GM18517 (cell line): ENCODE data around the gene PAPOLA.

Source experiments
- ATAC-seq: cut with Tn5 transposase; IDR thresholded peaks from one replicate; pipeline ENCODE4 v1.9.1; 2021; ENCODE audit warnings: mild to moderate bottlenecking, moderate library complexity; ENCODE audit not compliant: unreplicated experiment

The PAPOLA gene

DNA sequence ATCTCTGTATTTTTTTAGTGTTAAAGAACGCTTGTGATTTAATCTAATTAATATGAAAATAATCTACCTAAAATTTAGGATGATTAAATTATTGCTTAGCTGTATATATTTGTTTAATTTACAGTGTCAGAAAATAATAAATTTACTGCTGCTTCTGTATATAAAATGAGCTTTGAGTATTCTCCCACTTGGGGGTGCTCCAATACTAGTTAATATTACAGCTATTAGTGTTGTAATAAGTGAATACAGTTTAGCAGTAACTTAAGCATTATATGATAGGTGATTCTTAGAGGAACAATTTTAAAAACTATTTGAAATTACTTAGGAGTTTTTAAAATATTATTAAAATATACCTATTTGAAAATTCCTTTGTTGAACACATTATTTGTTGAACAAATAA lies 62.2 kb downstream of the PAPOLA start:
- no peak for ATAC-seq

DNA sequence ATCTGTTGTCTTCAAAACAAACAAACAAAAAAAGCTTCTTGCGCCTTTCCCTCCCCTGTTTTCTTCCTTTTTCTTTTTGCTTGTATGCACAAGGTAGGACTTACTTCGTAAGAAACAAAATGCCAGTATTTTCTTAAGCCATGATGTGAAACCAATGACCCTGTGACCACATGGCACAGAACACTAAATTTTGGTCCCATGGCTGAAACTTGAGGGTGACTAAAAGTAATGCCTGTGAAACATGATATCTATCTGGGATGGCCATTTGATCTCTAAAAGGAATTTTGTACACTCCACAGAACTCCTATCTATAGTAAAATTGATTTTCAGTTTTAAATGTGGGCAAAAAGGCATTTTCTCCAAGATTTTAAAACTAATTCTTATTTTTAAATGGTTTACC lies 63.6 kb downstream of the PAPOLA start:
- ATAC-seq = no peak

DNA sequence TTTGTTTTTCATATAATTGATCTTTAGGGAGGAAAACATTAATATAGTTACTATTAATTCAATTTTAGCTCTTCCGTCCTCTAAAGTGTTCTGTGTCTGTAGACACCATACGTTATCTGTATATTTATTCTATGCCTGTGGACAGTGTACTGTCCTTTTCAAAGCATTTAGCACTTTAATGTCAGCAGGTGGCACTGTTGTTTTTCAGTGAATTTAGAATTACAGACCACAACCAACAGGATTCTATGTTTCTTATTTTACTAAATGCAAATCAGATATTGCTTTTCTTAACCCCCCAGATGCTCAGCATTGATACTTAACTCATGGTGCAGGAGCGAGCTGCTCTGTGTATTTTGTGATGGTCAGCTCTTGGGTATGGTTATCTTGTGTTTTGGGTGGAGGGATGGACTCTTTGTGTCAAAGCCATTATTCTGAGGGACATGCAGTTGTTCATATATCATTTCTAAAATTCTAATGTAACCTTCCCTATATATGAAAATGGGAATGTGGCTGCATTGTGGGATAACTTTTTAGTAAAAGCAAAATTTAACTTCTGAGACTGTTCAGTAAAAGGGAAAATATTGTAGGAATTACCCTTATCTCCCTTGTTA lies 65.2 kb downstream of the PAPOLA start:
- peak; percentile 60 for ATAC-seq

DNA sequence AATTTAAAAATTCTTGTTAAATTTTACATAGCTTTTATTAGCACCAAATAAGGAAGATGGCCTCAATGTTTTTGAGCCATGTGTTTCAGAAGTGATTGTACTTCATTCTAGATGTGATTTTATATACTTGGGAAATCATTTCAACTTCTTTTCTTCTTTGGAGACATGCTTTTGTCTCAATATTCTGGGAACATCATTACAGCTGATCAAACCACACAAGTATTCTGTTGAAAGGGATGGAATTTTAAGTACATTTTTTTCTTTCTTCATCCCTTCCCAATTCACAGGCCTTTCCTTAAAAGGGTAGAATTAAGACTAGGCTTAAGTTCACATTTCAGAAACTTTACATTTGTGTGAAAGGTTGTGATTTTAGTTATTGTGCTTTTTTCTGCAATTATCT lies 66.4 kb downstream of the PAPOLA start:
- no peak for ATAC-seq

DNA sequence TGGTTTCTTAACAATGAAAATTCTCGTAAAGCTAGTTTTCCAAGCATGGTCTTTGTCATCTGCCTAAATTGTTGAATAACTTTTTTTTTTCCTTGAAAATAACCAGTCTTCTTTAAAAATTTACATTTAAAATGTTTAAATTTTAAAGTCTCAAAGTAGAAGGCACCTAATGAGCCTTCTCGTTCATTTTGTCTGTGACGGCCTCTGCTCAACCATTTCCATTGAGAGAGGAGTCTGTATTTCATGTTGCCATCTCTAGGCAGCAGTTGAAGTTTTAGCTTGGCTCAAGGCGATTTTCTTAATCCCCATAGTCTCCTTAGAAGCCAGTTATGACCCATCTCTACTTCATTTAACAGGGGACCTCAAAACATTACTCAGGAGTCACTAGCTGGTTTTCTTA lies 69.1 kb downstream of the PAPOLA start:
- ATAC-seq = no peak

DNA sequence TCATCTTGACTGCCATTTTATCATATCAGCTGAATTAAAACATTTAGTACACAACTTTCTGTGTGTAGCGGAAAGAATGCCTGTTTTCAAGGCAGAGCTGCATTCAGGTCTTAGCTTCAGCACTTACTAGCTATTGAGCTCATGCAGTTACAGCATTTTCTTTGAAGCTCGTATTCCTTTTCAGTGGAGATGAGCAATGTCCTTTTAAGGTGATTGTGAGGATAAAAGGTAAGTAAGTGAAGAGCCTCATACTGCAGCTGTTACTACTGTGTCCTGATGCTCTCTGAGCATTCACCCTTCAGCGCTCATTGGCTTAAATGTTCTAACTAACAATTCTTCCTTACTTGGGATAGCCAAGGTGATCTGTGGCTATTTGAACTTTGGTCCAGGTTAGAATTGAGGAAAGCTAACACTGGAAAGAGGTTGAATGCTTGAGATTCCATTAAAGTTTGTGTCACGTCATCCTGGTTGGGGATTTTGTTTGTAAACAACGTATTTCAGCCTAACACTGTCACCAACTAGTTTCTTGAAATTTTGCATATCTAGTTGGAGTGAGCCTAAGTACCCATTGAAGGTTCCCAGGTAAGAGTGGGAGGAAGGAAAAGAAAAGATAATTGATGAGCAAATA lies 71.4 kb downstream of the PAPOLA start:
- no peak for ATAC-seq

DNA sequence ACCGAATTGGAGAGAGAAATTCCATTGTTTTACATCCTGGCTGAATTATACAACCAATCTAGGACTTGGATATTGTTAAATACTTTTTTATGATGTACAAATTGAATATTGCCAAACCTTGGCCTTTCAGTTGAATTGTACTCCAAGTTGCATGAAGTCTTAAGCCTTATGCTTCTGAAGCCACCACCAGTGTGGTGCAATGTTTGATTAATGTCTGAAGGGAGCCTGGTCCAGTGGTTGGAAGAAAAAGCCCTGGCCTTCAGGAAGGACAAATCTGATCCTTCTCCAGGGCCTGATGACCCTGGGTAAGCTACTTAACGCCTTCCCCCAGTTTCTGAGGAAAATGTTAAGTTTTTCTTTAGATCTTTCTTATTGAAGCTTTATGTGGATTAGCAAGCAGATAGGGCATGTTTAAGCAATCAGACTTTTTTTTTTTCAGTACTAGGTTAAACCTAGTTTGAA lies 72.0 kb downstream of the PAPOLA start:
- no peak for ATAC-seq

DNA sequence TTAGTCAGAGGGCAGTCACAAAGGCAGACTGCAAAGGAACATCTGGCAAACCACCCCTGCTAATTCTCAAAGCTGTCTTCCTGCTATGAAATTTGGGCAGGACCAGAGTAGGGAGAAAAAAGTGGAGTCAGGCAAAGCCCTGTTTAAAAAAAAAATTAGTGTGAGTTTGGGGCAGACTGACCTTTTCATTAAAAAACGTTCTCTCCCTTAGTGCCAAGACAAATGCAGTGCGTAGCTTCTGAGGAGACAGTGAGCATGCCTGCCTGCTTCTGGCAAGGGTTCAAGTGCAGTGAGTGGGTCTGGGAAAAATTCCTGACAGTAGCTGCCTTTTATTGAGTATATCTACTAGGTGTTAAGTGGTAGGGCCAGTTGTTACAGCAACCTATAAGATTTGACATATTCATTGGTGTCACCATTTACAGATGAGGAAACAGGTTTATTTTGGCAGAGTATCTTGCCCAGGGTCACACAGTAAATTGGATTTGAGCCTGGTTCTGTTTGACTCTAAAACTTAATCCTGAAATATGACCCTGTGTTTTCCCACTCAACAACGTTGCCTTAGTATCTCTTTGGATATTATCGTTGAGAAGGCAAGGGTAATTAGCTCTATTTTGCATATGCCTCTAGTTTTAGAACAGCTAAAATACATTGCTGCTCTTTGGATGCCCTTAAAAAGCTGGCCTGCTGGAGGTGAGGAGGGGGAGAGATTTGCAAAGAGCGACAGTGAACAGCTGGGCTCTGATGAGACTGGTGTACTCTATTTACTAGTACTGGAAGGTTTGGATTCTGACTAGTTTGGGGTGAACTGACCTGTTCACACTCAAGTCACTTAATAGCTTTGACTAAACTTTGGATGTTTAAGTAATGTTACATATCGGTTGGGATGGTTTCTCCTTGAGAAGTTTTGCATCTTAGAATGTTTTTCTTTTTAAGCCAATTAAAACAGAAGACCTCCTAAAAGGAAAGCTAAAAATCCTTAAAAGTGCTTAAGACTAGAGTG lies 72.8 kb downstream of the PAPOLA start:
- no peak for ATAC-seq

DNA sequence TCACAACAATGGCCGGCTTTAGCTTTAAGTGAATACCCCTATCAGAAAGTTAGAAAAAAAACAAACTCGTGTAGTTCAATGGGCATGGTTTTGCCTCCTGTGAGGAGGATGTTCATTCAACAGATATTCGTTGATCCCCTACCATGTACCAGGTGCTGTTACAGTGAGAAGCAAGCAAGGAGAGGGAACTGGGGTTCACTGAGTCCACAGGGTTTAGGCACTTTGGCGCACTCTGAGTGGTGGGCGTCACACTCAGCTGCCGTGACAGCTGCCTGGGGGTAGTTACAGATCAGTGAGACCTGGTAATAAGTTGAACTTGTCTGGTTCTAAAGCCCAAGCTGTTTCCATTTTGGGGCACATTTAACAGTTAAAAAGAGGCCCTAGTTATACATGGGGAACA lies 74.2 kb downstream of the PAPOLA start:
- ATAC-seq = no peak

DNA sequence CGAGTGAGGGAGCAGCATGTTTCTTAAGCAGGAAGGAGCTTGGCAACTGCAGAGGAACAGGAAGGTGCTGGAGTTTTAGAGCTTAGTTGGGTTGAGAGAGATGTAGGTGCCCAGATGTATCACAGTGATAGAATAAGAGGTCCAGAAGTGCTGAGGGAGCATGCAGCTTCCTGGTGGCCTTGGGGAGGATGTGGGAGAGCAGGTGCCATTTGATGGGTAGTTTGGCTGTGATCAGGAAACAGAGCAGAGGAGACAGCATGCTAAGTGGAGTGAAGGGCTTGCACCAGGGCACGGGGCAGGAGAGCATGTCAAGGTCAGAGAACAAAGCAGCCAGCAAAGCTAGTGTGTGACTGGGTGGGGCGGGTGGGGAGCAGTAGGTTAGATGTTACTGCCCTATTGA lies 74.8 kb downstream of the PAPOLA start:
- no peak for ATAC-seq

DNA sequence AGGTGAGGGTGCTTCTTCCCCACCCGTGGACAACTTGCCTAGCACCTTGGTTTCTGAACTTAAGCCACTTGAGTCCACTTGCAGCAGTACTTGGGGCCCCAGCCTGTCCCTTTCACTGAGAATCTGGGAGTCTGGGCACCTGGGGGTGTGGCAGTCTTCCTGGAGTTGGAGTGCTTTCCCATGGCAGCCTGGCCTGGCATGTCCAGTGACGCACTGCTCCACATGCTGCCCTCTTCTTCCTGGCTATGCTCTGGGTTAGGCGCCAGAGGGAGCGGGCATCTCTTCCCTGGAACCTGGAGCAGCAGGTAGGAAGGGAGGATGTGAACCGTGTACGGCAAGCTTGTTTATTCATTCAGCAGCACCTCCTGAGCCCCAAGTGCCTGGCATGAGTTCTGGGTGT lies 76.4 kb downstream of the PAPOLA start:
- ATAC-seq = no peak

DNA sequence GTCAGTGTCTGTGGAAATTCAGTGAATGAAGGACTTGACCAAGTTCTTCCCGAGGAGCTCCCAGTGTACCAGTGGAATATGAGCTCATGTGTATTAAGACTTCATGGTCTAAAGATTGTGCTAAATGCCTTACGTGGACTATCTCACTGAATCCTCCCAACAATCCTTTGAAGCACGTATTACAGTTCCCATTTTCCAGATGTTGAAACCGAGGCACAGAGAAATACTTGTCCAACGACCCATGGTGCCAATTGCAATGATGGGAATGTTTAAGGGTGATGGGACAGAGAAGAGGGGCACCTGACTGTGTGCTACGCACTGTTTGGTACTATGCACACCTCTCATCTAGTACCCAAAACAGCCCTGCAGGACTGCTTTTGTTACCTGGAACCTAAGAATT lies 77.2 kb downstream of the PAPOLA start:
- no peak for ATAC-seq

DNA sequence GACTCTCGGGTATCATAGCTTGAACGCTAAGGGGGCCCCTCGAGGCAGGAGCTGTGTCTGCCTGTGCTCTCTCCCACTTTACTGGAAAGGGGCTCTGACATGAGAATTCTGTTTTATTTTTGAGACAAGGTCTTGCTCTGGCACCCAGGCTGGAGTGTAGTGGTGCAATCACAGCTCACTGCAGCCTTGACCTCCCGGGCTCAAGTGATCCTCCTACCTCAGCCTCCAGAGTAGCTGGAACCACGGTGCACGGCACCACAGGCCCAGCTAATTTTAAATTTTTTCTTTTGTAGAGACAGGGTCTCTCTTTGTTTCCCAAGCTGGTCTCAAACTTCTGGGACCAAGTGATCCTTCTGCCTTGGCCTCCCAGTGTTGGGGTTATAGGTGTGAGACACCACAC lies 77.7 kb downstream of the PAPOLA start:
- ATAC-seq = no peak

DNA sequence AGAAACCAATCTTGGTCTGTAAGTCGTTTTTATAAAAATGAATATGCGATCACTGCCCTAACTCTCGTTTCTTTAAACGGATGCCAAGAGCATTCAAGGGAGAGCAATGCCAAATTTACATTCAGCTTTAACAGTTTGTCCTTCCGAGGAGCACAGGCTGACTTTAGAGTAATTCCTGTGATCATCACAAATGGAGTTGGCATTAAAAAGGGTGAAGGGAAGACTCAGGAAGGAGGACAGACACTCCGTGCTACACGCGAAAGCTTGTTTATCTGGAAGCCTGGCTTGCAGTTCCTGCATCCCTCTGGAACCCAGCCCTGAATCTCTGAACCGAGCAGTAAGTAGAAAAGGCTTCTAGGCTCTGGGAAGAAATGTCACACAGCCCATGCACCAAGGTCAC lies 78.4 kb downstream of the PAPOLA start:
- ATAC-seq = no peak

DNA sequence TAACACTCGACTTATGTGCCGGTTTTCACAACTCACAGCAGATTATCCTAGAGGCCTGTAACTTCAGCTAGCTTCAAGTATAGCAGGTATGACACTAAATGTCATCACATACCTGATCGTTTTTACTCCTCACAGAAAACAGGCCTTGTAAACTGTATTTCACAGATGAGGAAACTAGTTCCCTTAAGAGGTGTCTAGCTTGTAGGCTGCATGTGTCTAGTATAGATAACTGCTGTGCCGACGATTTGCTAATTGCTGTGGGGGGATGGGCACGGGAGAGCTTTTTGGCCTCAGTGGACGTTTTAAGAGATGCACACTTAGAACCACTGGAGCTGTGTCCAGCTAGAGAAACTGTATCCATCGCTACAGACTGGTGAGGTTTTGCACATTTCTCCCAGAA lies 78.8 kb downstream of the PAPOLA start:
- no peak for ATAC-seq

DNA sequence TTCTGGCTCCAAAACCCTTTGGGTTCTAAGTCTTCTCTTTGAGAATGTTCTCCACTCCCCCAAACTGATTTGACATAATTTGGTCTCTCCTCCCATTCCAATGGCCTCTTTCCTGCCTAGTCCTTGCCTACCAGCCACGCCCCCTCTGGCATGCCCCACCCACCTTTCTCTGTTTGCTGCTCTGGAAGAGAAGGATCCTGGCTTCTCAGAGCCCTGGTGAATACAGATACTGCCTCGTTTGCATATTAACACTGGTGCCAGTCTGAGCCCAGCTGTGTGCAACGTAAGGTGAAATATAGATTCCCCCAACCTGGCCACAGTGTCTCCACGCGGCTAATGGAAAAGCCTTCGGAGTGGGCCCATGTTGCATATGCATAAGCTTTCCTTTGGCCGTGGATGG lies 79.7 kb downstream of the PAPOLA start:
- ATAC-seq = no peak

DNA sequence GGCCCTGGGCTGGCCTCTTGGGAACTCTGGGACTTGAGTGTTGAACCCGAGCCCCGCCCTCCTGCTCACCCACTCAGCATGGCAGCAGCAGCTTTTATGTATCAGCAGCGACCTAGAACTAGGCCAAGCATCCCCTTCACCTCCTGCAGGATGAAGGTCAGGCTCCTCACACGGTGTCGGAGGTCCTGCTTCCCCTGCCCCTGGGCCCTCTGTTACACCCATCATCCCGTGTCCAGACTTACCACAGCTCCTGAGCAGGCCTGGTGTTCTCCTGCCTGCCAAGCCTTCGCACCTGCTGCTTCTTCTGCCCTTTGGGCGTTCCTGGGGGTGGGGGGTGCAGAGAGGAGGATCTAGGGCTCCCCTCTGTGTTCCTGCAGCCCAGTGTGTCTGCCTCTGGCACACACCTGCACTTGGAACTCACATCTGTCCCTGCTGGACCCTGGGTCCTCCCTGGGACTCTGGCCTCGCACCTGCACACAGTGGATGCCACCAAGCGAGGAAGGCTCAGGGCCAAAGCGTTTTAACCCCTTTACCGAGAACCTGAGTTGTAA lies 80.3 kb downstream of the PAPOLA start:
- no peak for ATAC-seq

DNA sequence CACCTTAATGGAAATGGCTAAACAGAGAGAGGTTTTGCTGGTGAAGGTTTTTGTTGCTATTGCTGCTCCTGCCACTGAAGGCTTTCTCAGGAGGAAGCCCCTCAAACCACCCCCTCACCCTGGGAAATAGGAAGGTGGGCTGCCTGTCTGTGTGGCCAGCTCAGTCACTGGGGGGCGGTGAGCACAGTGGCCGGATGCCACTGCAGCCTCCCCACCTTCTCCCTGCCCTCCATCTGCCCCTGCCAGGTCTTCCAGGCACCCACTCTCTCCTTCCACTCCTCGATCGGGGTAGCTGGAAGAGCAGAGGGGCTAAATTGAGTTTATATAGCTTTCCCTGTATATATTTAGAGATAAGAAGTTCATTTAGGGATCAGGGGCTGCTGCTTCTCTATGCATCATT lies 80.8 kb downstream of the PAPOLA start:
- ATAC-seq = no peak

DNA sequence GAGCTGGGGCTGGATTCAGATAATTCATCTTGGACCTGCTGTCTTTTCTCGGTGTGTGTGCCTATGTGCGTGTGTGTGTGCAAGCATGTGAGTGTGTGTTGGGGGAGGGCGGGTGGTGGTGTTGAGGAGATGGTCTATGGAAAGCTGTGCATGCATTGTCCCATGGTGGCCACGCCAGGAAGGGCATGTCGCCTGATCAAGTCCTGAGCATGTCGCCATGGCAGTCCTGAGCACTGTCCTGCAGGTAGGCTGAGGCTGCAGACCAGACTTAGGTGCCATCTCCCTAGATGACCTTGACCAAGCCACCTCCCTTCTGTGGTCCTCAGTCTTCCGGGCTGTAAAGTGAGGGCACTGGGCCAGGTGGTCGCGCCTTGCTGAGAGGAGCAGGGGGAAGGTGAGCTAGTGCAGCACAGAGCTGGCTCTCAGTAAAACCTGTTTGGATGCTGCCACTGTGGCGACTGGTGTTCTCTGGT lies 81.4 kb downstream of the PAPOLA start:
- no peak for ATAC-seq

DNA sequence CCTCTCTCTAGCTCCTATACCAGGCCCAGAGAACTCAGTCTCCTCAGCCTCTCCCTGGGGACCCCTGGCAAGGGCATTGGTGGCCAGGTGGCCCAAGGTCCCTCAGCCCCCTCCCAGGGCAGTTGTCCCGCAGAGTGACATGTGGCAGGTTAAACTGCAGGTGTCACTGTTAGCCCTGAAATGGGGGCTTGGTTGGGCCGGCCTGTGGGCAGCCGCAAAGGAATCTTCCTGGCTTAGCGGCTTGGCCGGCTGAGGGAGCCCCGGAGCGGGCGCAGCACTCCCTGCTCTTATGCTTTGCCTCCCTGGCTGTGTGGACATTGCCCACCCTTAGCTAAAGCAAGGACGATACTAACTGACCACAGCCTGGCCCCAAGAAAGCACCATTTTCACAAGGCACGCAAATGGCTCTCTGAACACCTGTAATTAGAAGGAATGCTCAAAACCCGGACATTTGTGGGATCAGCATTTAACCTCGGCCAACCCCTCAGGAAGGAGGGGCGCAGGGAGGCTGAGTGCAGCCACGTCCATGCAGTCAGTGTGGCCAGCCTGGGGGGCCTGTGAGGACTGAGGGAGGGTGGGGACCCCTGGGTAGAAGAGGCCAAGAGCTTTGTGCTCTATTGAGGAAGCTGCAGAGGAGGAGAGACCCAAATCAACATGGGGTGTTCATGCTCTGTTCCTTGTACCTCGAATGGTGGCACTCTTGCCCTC lies 82.2 kb downstream of the PAPOLA start:
- ATAC-seq = peak; percentile 58
